ENCODE data around the gene IFNL2. TPM values are rescaled to one million over a fixed set of nuclear protein-coding genes. Genes with fewer than 3 reads are reported as not detected.
"Not testable (repeated sequence)": the region's sequence is repeated elsewhere in the genome, so short reads cannot be mapped to it uniquely, and the experiment has no call there.

Gene IFNL2
- total RNA-seq, 1 donor from 2014 or later = not detected

- H3K9me3 Mint-ChIP-seq; intact Hi-C loops (cut with micrococcal nuclease); H3K27me3 Mint-ChIP-seq; DNase-seq; H3K27ac Mint-ChIP-seq; H3K4me1 Mint-ChIP-seq; H3K36me3 Mint-ChIP-seq (ENCODE audit: low read depth); H3K4me3 Mint-ChIP-seq: not testable (repeated sequence)
Measured at GRCh38 chr19:39245166-39245565, 23.0 kb upstream of the IFNL2 start.

GRCh38 chr19:39246951-39247669 is 21.1 kb upstream of the IFNL2 start:
- H3K9me3 Mint-ChIP-seq = no peaks in the 10 kb centered on the region
- DNase-seq = peak; percentile 58
- H3K27me3 Mint-ChIP-seq = peaks cover 15% of the 10 kb centered on the region
- intact Hi-C loops (cut with micrococcal nuclease) = no loop called here
- H3K36me3 Mint-ChIP-seq (ENCODE audit: low read depth) = no peaks in the 10 kb centered on the region
- H3K4me1 Mint-ChIP-seq = no peaks in the 10 kb centered on the region
- no peak overlapping the region for H3K27ac Mint-ChIP-seq
- H3K4me3 Mint-ChIP-seq = no peak overlapping the region

GRCh38 chr19:39247701-39248664 is 20.2 kb upstream of the IFNL2 start:
- intact Hi-C loops (cut with micrococcal nuclease) = no loop called here
- Mint-ChIP-seq H3K4me3 (no peak overlapping the region), H3K9me3 (no peaks in the 10 kb centered on the region), H3K27ac (no peak overlapping the region), H3K36me3 (ENCODE audit: low read depth) (no peaks in the 10 kb centered on the region), H3K4me1 (no peaks in the 10 kb centered on the region), H3K27me3 (peaks cover 16% of the 10 kb centered on the region)
- DNase-seq = peak; percentile 57

- intact Hi-C loops (cut with micrococcal nuclease) = no loop called here
- H3K27ac Mint-ChIP-seq = peak within 1 kb of the TSS; percentile 5
- peaks cover 22% of the 10 kb centered on the region for H3K27me3 Mint-ChIP-seq
- H3K4me1 Mint-ChIP-seq = no peaks in the 10 kb centered on the region
- no peak for DNase-seq
- no peaks in the 10 kb centered on the region for H3K9me3 Mint-ChIP-seq
- no peaks in the 10 kb centered on the region for H3K36me3 Mint-ChIP-seq (ENCODE audit: low read depth)
- H3K4me3 Mint-ChIP-seq = no peak within 1 kb of the TSS
Measured at GRCh38 chr19:39248806-39249205, 19.4 kb upstream of the IFNL2 start, which contains the start of gene IFNL4. IFNL4 (minus strand) TSS chr19:39248856.

- no peak overlapping the region for H3K4me3 Mint-ChIP-seq
- peaks cover 26% of the 10 kb centered on the region for H3K27me3 Mint-ChIP-seq
- H3K4me1 Mint-ChIP-seq = no peaks in the 10 kb centered on the region
- no peak for DNase-seq
- intact Hi-C loops (cut with micrococcal nuclease) = no loop called here
- no peaks in the 10 kb centered on the region for H3K36me3 Mint-ChIP-seq (ENCODE audit: low read depth)
- no peak overlapping the region for H3K27ac Mint-ChIP-seq
- H3K9me3 Mint-ChIP-seq = no peaks in the 10 kb centered on the region
Measured at GRCh38 chr19:39251081-39251480, 17.1 kb upstream of the IFNL2 start.

GRCh38 chr19:39251846-39252245 is 16.4 kb upstream of the IFNL2 start:
- Mint-ChIP-seq H3K36me3 (ENCODE audit: low read depth) (no peaks in the 10 kb centered on the region), H3K4me3 (no peak overlapping the region), H3K27me3 (peaks cover 27% of the 10 kb centered on the region), H3K9me3 (no peaks in the 10 kb centered on the region), H3K27ac (no peak overlapping the region), H3K4me1 (no peaks in the 10 kb centered on the region)
- DNase-seq = no peak
- intact Hi-C loops (cut with micrococcal nuclease) = no loop called here

- Mint-ChIP-seq H3K4me3 (no peak overlapping the region), H3K27me3 (peaks cover 26% of the 10 kb centered on the region), H3K9me3 (no peaks in the 10 kb centered on the region), H3K4me1 (no peaks in the 10 kb centered on the region), H3K36me3 (ENCODE audit: low read depth) (no peaks in the 10 kb centered on the region), H3K27ac (no peak overlapping the region)
- DNase-seq = no peak
- intact Hi-C loops (cut with micrococcal nuclease) = no loop called here
Measured at GRCh38 chr19:39252458-39252857, 15.7 kb upstream of the IFNL2 start.

GRCh38 chr19:39253374-39254149 is 14.6 kb upstream of the IFNL2 start:
- intact Hi-C loops (cut with micrococcal nuclease) = no loop called here
- Mint-ChIP-seq H3K4me3 (no peak overlapping the region), H3K27ac (no peak overlapping the region)

GRCh38 chr19:39254531-39255345 is 13.5 kb upstream of the IFNL2 start:
- intact Hi-C loops (cut with micrococcal nuclease) = no loop called here

More at GRCh38 chr19:39253374-39254149, 14.6 kb upstream of the IFNL2 start:
- DNase-seq = no peak
- H3K9me3 Mint-ChIP-seq = no peaks in the 10 kb centered on the region
- peaks cover 2% of the 10 kb centered on the region for H3K4me1 Mint-ChIP-seq
- peaks cover 26% of the 10 kb centered on the region for H3K27me3 Mint-ChIP-seq
- no peaks in the 10 kb centered on the region for H3K36me3 Mint-ChIP-seq (ENCODE audit: low read depth)

GRCh38 chr19:39257227-39257626 is 11.0 kb upstream of the IFNL2 start:
- intact Hi-C loops (cut with micrococcal nuclease) = no loop called here
- no peak overlapping the region for H3K4me3 Mint-ChIP-seq
- DNase-seq = no peak
- no peaks in the 10 kb centered on the region for H3K9me3 Mint-ChIP-seq
- peaks cover 19% of the 10 kb centered on the region for H3K27me3 Mint-ChIP-seq
- no peaks in the 10 kb centered on the region for H3K36me3 Mint-ChIP-seq (ENCODE audit: low read depth)
- peaks cover 2% of the 10 kb centered on the region for H3K4me1 Mint-ChIP-seq
- H3K27ac Mint-ChIP-seq = no peak overlapping the region

More at GRCh38 chr19:39254531-39255345, 13.5 kb upstream of the IFNL2 start:
- peaks cover 2% of the 10 kb centered on the region for H3K4me1 Mint-ChIP-seq
- no peak overlapping the region for H3K27ac Mint-ChIP-seq
- peaks cover 22% of the 10 kb centered on the region for H3K27me3 Mint-ChIP-seq
- no peaks in the 10 kb centered on the region for H3K36me3 Mint-ChIP-seq (ENCODE audit: low read depth)
- no peak for DNase-seq
- H3K9me3 Mint-ChIP-seq = no peaks in the 10 kb centered on the region
- H3K4me3 Mint-ChIP-seq = no peak overlapping the region

- no peak overlapping the region for H3K4me3 Mint-ChIP-seq
- no peaks in the 10 kb centered on the region for H3K9me3 Mint-ChIP-seq
- peaks cover 3% of the 10 kb centered on the region for H3K4me1 Mint-ChIP-seq
- no peak for DNase-seq
- no peaks in the 10 kb centered on the region for H3K36me3 Mint-ChIP-seq (ENCODE audit: low read depth)
- intact Hi-C loops (cut with micrococcal nuclease) = no loop called here
- H3K27me3 Mint-ChIP-seq = peaks cover 37% of the 10 kb centered on the region
- no peak overlapping the region for H3K27ac Mint-ChIP-seq
Measured at GRCh38 chr19:39261704-39262103, 6.5 kb upstream of the IFNL2 start.

GRCh38 chr19:39262496-39262895 is 5.7 kb upstream of the IFNL2 start:
- peaks cover 33% of the 10 kb centered on the region for H3K27me3 Mint-ChIP-seq
- intact Hi-C loops (cut with micrococcal nuclease) = no loop called here

GRCh38 chr19:39263912-39264305 is 4.3 kb upstream of the IFNL2 start:
- Mint-ChIP-seq H3K4me1 (peaks cover 3% of the 10 kb centered on the region), H3K4me3 (no peak overlapping the region), H3K9me3 (no peaks in the 10 kb centered on the region), H3K27ac (no peak overlapping the region), H3K27me3 (peaks cover 33% of the 10 kb centered on the region), H3K36me3 (ENCODE audit: low read depth) (no peaks in the 10 kb centered on the region)
- DNase-seq = no peak
- intact Hi-C loops (cut with micrococcal nuclease) = no loop called here

More at GRCh38 chr19:39262496-39262895, 5.7 kb upstream of the IFNL2 start:
- no peaks in the 10 kb centered on the region for H3K9me3 Mint-ChIP-seq
- DNase-seq = no peak
- peaks cover 3% of the 10 kb centered on the region for H3K4me1 Mint-ChIP-seq
- no peak overlapping the region for H3K27ac Mint-ChIP-seq
- H3K4me3 Mint-ChIP-seq = no peak overlapping the region
- H3K36me3 Mint-ChIP-seq (ENCODE audit: low read depth) = no peaks in the 10 kb centered on the region

Data from activated CD4-positive, alpha-beta T cell treated with anti-CD3 and anti-CD28 coated beads, Interleukin-2, amount 10 ng/mL, durations not matched to agents 24 days and 14 days (primary cell).